Measurements from ENCODE around the gene BRD2. TPM values are rescaled to one million over a fixed set of nuclear protein-coding genes. Genes with fewer than 3 reads are reported as not detected.
A peak's percentile ranks its signal among the peaks of the same experiment; 100 is the strongest.

BRD2 gene
- total RNA-seq, 2 experiments from 2014 or later: 219 to 235 TPM

DNA sequence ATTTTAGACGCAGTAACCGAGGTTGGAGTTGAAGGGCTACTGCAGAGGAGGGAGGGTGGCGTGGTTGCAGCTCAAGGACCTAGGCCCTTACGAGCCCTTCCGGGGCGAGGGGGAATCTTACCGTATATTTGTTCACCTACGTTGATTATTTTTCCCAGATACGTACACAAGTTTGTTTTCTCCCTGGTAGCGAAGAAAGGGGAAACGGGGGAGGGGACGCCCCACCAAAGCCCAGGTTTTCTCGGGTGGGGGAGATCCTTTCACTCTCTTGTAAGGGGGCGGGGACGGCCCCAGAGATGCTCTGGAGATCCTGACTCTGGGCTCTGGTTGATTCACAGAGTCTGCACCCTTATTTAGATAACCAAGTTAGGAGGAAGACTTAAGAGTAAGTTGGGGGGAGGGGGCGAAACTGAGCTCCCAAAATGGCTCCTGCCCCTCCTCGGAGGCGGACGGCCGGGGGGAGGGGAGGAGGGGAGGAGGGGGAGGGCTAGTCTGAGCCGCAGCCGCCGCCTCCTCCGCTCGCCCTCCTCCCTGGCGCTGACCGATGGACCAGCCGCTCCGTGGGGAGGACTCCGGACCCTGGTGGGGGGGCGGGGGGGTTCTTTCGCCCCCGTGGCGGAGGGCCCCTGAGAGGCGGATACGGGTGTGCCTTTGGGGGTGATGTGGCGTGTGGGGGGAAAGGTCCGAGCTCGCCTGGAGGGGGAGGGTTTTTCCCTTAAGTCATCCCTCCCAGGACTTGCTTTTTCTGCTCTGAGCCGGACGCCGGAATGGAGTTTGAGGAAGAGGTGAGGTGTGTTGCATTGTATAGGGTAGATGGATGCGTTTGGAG, 2.2 kb downstream of the BRD2 start:
- H3K27me3 Mint-ChIP-seq: no peaks in the 10 kb centered on the region
- CTCF ChIA-PET: interaction anchor here (1.0 to 17.0 kb wide), 9 partner anchors 15 to 132 kb away, joined by 4 to 246 read pairs (median 19); partner anchors contain the start of genes HLA-DMA, PSMB9, TAP1 and TAP2
- H3K4me1 Mint-ChIP-seq (ENCODE audit: low read depth): peaks cover 20% of the 10 kb centered on the region

DNA sequence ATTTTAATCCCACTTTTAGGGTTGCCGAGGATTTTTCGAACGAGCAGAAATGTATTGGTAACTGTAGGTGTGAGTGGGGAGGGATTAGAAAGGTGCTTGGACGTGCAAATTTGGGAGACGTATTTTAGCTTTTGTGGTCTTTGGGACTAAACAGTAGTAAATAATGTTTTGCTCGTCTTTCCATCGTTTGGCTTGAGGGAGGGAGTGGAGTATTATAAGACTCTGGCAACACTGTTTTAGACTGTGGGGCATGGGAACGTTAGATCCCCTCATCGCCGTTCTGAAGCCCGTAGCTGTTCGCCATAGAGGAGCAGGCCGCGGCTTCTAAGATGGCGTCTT, 2.8 kb downstream of the BRD2 start:
- Mint-ChIP-seq H3K27ac (peak overlapping the region; percentile 99), H3K9me3 (no peaks in the 10 kb centered on the region), H3K36me3 (ENCODE audit: low read depth) (peaks cover 71% of the 10 kb centered on the region), H3K27me3 (no peaks in the 10 kb centered on the region), H3K4me3 (peak overlapping the region; percentile 95), H3K4me1 (ENCODE audit: low read depth) (peaks cover 21% of the 10 kb centered on the region)
- CTCF ChIA-PET: interaction anchor here (1.0 to 17.0 kb wide), 13 partner anchors 8 to 301 kb away, joined by 3 to 246 read pairs (median 8); partner anchors contain the start of genes HLA-DMA, PSMB9, RPS18 and TAP1
- intact Hi-C loops (cut with micrococcal nuclease): loop anchor here (2.0 kb wide), 1 partner anchor 126 kb away; the partner anchor contains the start of gene PSMB8
- DNase-seq (no peak), ATAC-seq (no peak)
- TF ChIP-seq, protein P1, sequence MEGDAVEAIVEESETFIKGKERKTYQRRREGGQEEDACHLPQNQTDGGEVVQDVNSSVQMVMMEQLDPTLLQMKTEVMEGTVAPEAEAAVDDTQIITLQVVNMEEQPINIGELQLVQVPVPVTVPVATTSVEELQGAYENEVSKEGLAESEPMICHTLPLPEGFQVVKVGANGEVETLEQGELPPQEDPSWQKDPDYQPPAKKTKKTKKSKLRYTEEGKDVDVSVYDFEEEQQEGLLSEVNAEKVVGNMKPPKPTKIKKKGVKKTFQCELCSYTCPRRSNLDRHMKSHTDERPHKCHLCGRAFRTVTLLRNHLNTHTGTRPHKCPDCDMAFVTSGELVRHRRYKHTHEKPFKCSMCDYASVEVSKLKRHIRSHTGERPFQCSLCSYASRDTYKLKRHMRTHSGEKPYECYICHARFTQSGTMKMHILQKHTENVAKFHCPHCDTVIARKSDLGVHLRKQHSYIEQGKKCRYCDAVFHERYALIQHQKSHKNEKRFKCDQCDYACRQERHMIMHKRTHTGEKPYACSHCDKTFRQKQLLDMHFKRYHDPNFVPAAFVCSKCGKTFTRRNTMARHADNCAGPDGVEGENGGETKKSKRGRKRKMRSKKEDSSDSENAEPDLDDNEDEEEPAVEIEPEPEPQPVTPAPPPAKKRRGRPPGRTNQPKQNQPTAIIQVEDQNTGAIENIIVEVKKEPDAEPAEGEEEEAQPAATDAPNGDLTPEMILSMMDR (IDR thresholded peaks at IDR 0.05): no peak
- POLR2A ChIA-PET: interaction anchor here (0.8 to 30.4 kb wide), 24 partner anchors 6 to 562 kb away, joined by 3 to 852 read pairs (median 9); partner anchors contain the start of genes BRD2, HLA-DMA, HLA-DMB and HLA-DOA

More for the DNA sequence above, 2.2 kb downstream of the BRD2 start:
- DNase-seq: peak; percentile 94
- intact Hi-C loops (cut with micrococcal nuclease): loop anchor here (2.0 kb wide), 1 partner anchor 126 kb away; the partner anchor contains the start of gene PSMB8
- Mint-ChIP-seq H3K27ac (peak overlapping the region; percentile 99), H3K4me3 (peak overlapping the region; percentile 95), H3K9me3 (no peaks in the 10 kb centered on the region), H3K36me3 (ENCODE audit: low read depth) (peaks cover 68% of the 10 kb centered on the region)
- POLR2A ChIA-PET: interaction anchor here (0.7 to 30.4 kb wide), 19 partner anchors 7 to 301 kb away, joined by 3 to 852 read pairs (median 17); partner anchors contain the start of genes BRD2, HLA-DMA, HLA-DMB and HSD17B8
- peak; percentile 35 for ATAC-seq
- TF ChIP-seq, protein P1 (IDR thresholded peaks at IDR 0.05): peak; percentile 3

DNA sequence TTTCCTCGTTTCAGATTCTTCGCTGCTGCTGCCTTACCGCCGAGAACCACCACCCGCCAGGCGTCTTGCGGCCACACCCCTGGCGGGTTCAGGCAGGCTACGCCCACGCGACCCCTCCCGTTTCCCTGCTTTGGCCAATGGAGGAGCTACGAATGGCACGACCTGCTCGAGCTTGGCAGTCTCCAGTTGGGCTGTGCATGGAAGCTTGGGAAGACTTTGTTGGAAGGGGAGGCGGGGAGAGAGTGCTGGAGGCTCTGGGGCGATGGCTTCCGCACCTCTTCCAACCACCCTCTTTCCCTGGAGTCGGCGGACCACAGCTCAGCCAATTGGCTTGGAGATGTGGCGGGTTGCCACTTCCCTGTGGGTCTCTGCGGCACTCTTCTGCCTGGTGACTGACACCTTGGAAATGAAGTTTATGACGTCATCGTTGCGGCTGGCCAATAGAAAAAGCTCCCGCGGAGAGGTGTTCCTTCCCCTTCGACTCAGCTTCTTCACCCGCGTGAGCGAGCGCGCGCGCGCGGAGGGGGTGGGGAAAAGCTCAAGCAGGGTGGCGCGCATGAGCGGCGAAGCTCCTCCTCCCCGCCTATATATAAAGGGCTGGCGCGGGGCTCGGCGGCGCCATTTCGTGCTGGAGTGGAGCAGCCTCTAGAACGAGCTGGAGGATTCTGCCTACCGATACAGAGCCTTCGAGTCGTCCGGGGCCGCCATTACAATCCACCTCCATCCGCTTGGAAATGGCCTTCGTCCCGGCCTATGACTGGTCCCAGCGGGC, 3.4 kb downstream of the BRD2 start:
- H3K4me1 Mint-ChIP-seq (ENCODE audit: low read depth): peaks cover 23% of the 10 kb centered on the region
- intact Hi-C loops (cut with micrococcal nuclease): loop anchor here (2.0 kb wide), 1 partner anchor 127 kb away; the partner anchor contains the start of gene PSMB8
- POLR2A ChIA-PET: interaction anchor here (0.6 to 30.4 kb wide), 47 partner anchors 6 to 1308 kb away, joined by 3 to 852 read pairs (median 5); partner anchors contain the start of genes BRD2, FKBPL, GPSM3 and HLA-DMA

DNA sequence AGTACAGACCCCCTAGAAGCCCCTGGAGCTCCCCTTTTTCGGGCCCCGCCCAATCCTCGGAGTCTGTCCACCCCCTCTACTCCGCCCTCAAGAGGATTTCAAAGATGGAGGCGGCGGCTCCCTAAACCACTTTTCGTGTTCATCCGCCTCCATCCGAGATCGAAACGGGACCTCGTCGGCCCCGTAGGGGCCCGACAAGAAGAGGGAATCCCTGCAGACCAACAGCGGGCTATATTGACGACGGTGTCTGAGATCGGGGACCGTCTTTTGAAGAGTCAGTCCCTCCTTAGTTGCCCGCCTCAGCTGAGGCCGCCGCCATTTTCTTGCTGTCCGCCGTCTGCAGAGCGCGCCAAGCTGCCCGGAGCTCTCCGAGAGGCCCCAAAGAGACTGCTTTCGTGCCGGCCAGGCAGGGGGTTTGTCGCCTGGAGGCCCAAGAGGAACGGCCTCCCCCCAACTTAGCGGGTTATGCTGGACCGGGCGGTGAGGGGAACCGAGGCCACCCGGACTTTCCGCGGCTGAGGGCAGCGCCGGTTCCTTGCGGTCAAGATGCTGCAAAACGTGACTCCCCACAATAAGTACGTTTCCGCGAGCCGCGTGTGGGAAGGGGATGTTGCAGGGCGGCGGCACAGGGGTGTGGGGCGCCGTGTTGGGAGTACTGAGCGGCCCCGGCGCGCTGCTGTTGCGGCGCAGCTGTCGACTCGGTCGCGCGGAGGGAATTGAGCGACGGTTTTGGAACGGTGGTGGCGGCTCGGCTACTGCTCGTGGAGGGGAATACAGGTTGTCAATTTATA, 4.2 kb downstream of the BRD2 start:
- Mint-ChIP-seq H3K4me3 (peak overlapping the region; percentile 95), H3K27me3 (no peaks in the 10 kb centered on the region), H3K9me3 (no peaks in the 10 kb centered on the region), H3K36me3 (ENCODE audit: low read depth) (peaks cover 84% of the 10 kb centered on the region), H3K4me1 (ENCODE audit: low read depth) (peaks cover 26% of the 10 kb centered on the region), H3K27ac (peak overlapping the region; percentile 99)
- POLR2A ChIA-PET: interaction anchor here (0.7 to 30.4 kb wide), 44 partner anchors 5 to 1309 kb away, joined by 3 to 852 read pairs (median 5); partner anchors contain the start of genes B3GALT4, BRD2, FKBPL and GPSM3
- CTCF ChIA-PET: interaction anchor here (1.0 to 17.0 kb wide), 15 partner anchors 10 to 299 kb away, joined by 3 to 246 read pairs (median 6); partner anchors contain the start of genes HLA-DMA, PSMB9, RPS18 and TAP1
- intact Hi-C loops (cut with micrococcal nuclease): no loop called here
- TF ChIP-seq, protein P1 (IDR thresholded peaks at IDR 0.05): no peak
- DNase-seq (peak; percentile 60), ATAC-seq (no peak)

More for the DNA sequence above, 3.4 kb downstream of the BRD2 start:
- peak; percentile 38 for ATAC-seq
- peak overlapping the region; percentile 95 for H3K4me3 Mint-ChIP-seq
- H3K27ac Mint-ChIP-seq: peak overlapping the region; percentile 99
- peak; percentile 100 for DNase-seq
- H3K9me3 Mint-ChIP-seq: no peaks in the 10 kb centered on the region
- TF ChIP-seq, protein P1 (IDR thresholded peaks at IDR 0.05): no peak
- CTCF ChIA-PET: interaction anchor here (1.1 to 17.0 kb wide), 14 partner anchors 9 to 300 kb away, joined by 3 to 246 read pairs (median 7); partner anchors contain the start of genes HLA-DMA, PSMB9, RPS18 and TAP1
- no peaks in the 10 kb centered on the region for H3K27me3 Mint-ChIP-seq
- H3K36me3 Mint-ChIP-seq (ENCODE audit: low read depth): peaks cover 76% of the 10 kb centered on the region
